Measurements from ENCODE around the gene ANKS3.

Gene ANKS3

DNA sequence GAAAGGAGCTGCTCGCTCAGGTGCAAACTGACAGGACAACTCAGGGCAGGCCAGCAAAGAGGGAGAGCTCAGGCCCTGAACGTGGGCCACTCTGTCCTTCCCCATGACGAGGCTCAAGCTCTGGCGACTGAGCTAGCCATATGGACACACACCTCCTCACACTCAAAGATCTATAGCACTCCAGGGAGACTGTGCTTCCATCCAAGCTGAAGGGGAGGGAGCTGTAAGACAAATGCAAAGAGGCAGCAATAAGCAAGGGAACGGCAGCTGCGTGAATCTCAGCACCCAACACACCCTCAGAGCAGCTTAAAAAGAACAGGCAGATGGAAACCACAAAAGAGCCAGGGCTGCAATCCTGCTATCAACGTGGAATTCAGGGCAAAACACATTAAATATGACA is 27.2 kb downstream of the ANKS3 start:
- peaks cover 63 to 94% (median 71%) of the 10 kb centered on the region in 11 experiments for H3K36me3 ChIP-seq

DNA sequence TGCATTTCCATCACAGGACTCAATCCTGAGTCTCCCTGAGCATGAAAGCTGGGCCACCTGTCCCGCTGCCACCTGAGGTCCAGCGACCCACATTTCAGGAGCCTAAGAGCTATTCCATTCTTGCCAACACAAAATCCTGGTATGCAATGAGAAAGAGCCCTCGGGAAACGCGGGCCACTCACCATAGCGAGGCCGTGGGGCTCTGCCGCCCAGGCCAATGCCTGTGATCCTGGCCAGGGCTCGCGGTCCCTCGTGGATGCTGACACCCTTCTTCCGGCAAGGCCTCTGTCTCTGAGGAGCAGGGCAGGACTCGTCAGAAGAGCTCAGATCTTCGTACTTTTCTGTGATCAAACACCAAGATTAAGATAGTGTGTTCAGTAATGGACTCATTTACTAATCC is 29.2 kb downstream of the ANKS3 start:
- Histone ChIP-seq H3K36me3 (peaks cover 69 to 94% (median 77%) of the 10 kb centered on the region in 11 experiments), H3K9me3 (replicated peaks in 1 of 11) (no peaks in the 10 kb centered on the region), H3K4me2 (no peak overlapping the region), H3K9ac (0 out of 22 replicates have a peak overlapping the region, but pooled peaks of 1 of the 11 experiments have one; percentile 34), H3K4me3 (no peak overlapping the region), H3K27ac (no peak overlapping the region), H3K27me3 (no peaks in the 10 kb centered on the region), H4K20me1 (peaks cover 0 to 13% (median 0%) of the 10 kb centered on the region in 11 experiments; a peak in 8 of 22 replicates), H3K4me1 (peaks cover 0 to 7% (median 0%) of the 10 kb centered on the region in 10 experiments; a peak in 3 of 20 replicates)
- no peak for TF ChIP-seq Cebpa-rat (IDR thresholded peaks at IDR 0.05)

More for the DNA sequence above, 27.2 kb downstream of the ANKS3 start:
- no peak overlapping the region for H3K4me3 ChIP-seq
- peaks cover 0 to 7% (median 0%) of the 10 kb centered on the region in 10 experiments; a peak in 3 of 20 replicates for H3K4me1 ChIP-seq
- TF ChIP-seq Cebpa-rat (IDR thresholded peaks at IDR 0.05): no peak
- no peak overlapping the region for H3K4me2 ChIP-seq
- 0 out of 22 replicates have a peak overlapping the region, but pooled peaks of 1 of the 11 experiments have one; percentile 13 for H3K9ac ChIP-seq
- H4K20me1 ChIP-seq: peaks cover 0 to 10% (median 0%) of the 10 kb centered on the region in 11 experiments; a peak in 4 of 22 replicates
- H3K27me3 ChIP-seq: no peaks in the 10 kb centered on the region
- H3K27ac ChIP-seq: no peak overlapping the region
- no peaks in the 10 kb centered on the region for H3K9me3 ChIP-seq (replicated peaks in 1 of 11)

DNA sequence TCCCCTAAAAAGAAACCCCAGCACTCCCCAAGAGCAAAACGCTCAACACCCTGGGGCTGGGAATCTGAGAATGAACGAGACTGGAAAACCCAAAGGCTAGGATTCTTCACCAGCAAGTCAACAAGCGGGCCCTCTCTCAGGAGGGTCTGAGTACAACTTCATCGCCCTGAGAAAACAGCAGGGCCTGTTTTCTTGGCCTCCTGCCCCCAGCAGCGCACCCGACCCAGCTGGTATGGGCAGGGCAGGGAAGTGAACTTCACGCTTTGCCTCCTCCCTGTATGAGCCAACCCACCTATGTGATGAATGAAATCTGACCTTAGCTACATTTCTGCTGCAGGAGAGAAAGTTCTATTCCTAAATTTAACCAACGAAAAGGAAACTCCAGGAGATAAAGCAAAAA is 29.6 kb downstream of the ANKS3 start:
- H3K36me3 ChIP-seq: peaks cover 69 to 94% (median 77%) of the 10 kb centered on the region in 11 experiments
- TF ChIP-seq Cebpa-rat (IDR thresholded peaks at IDR 0.05): no peak
- peaks cover 0 to 7% (median 0%) of the 10 kb centered on the region in 10 experiments; a peak in 3 of 20 replicates for H3K4me1 ChIP-seq
- no peak overlapping the region for H3K4me2 ChIP-seq
- no peak overlapping the region for H3K4me3 ChIP-seq
- H3K27me3 ChIP-seq: no peaks in the 10 kb centered on the region
- H3K9me3 ChIP-seq (replicated peaks in 1 of 11): no peaks in the 10 kb centered on the region
- no peak overlapping the region for H3K9ac ChIP-seq
- peaks cover 0 to 14% (median 0%) of the 10 kb centered on the region in 11 experiments; a peak in 8 of 22 replicates for H4K20me1 ChIP-seq
- no peak overlapping the region for H3K27ac ChIP-seq

DNA sequence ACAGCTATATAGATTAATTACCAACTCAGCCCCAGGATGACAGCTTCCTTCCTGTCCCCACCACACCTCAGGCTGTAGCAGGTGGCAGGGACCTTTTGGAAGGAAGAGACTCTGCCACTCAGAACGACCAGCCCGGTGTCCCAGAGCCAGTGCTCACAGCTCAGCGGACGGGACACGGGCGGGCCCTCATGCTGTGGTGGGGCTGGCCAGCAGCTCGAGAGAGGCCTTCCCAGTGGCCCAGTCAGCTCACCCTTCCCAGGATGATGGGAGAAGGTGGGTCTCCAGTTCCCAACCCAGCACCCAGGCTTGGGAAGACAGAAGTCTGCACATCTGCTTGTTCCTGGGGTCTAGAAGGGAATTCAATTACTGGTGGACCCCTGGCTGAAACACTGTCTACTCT is 30.2 kb downstream of the ANKS3 start:
- Histone ChIP-seq H3K4me1 (peaks cover 0 to 7% (median 0%) of the 10 kb centered on the region in 10 experiments; a peak in 3 of 20 replicates), H3K4me3 (no peak overlapping the region), H3K9ac (peak overlapping the region in 4 of 11 experiments; percentile 1 to 35 (median 23); a peak in 1 of 22 replicates), H3K9me3 (replicated peaks in 1 of 11) (no peaks in the 10 kb centered on the region), H3K36me3 (peaks cover 68 to 94% (median 81%) of the 10 kb centered on the region in 11 experiments), H3K27me3 (no peaks in the 10 kb centered on the region), H3K27ac (no peak overlapping the region), H4K20me1 (peaks cover 0 to 19% (median 0%) of the 10 kb centered on the region in 11 experiments; a peak in 8 of 22 replicates), H3K4me2 (no peak overlapping the region; a peak in 1 of 22 replicates)
- no peak for TF ChIP-seq Cebpa-rat (IDR thresholded peaks at IDR 0.05)

DNA sequence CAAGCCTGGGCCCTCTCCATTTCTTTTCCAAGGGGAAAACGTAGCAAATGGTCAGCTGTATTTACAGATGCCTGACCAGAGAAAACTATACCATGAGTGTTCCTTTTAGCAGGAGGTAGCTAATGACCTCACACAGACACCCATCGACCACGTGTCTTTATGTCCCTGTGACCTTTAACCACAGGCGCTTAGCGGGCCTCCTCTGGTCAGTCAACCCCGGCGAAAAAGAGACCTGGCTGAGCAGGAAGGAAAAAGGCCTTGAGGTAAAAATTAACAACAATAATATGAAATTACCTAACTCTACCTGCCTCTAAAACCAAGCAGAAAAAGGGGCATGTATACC is 31.6 kb downstream of the ANKS3 start:
- peak overlapping the region in 1 of 11 experiments; percentile 22; a peak in 2 of 22 replicates for H3K9ac ChIP-seq
- H3K27me3 ChIP-seq: no peaks in the 10 kb centered on the region
- peaks cover 0 to 7% (median 0%) of the 10 kb centered on the region in 10 experiments; a peak in 3 of 20 replicates for H3K4me1 ChIP-seq
- H3K36me3 ChIP-seq: peaks cover 69 to 100% (median 91%) of the 10 kb centered on the region in 11 experiments
- no peak overlapping the region for H3K4me2 ChIP-seq
- no peak overlapping the region for H3K27ac ChIP-seq
- peaks cover 0 to 29% (median 8%) of the 10 kb centered on the region in 11 experiments; a peak in 16 of 22 replicates for H4K20me1 ChIP-seq
- no peak for TF ChIP-seq Cebpa-rat (IDR thresholded peaks at IDR 0.05)
- H3K4me3 ChIP-seq: no peak overlapping the region
- no peaks in the 10 kb centered on the region for H3K9me3 ChIP-seq (replicated peaks in 1 of 11)

DNA sequence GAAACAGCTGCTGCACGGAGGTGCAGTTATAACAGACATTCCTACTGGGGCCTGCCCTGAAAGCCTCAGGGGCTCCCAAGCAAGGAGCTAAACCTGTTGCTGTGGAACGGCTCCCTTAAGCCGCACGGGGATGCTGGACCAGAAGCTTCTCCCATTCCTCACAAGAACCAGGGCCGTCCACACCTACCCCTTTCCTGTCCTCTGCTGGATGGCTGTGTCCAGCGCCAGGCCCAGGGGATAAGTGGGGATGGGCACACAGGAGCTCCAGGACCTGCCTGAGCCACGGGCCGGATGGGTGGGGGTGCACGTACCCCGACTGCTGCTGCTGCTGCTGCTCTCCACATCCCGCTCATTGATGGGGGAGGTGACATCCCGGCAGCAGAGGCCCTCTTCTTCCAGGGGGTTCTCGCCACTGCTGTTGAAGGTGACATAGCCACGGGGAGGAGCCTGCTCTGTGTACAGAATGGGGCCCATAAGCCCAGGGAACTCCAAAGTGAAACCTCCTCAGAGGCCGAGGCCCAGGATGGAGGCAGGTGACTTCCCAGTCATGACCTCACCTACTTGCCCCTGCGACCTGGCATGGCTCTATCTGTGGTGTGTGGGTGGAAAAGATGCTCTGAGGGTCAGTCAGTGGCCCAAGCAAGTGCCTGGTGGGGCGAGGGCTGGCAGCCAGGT is 32.1 kb downstream of the ANKS3 start:
- no peak overlapping the region; a peak in 2 of 22 replicates for H3K9ac ChIP-seq

DNA sequence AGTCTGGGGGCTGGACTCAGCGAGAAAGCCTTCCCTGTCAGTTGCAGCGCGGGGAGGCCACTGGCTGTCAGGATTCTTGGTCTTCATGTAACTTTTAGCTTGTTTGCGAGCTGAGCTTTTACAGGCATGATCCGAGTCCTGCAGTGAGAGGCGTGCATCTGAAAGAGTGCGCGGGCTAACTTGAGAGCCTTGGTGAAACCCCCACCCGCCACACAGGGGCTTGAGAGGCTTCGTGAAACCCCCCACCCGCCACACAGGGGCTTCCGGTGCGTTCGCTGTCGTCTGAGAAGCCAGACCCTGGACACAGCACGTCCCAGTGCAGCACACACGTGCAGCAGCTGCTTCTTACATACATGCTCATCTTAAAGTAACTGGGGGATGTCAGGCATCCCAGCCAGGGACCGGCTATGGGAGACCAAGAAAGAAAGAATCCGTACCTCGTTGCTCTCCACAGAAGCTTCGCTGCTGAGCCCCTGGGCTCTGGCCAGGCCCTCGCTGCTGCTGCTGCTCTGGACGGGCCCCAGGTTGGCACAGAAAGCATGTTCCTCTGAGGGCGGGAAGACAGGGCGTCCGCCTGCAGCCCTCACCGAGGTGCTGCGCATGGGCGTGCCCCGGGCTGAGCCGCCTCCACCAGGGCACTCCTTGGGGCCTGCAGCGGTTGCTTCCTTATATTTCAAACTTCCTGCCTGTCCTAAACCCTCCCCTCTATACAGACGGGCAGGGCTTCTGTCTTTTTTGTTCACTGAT is 32.9 kb downstream of the ANKS3 start:
- Histone ChIP-seq H3K9ac (peak overlapping the region in 2 of 11 experiments; percentile 13 to 32; a peak in 1 of 22 replicates), H3K27ac (no peak overlapping the region), H3K36me3 (peaks cover 69 to 100% (median 91%) of the 10 kb centered on the region in 11 experiments), H3K27me3 (no peaks in the 10 kb centered on the region), H3K9me3 (replicated peaks in 1 of 11) (no peaks in the 10 kb centered on the region), H4K20me1 (peaks cover 0 to 42% (median 21%) of the 10 kb centered on the region in 11 experiments; a peak in 18 of 22 replicates), H3K4me3 (no peak overlapping the region), H3K4me1 (peaks cover 0 to 11% (median 2%) of the 10 kb centered on the region in 10 experiments; a peak in 8 of 20 replicates), H3K4me2 (no peak overlapping the region)
- TF ChIP-seq Cebpa-rat (IDR thresholded peaks at IDR 0.05): no peak

More for the DNA sequence above, 32.1 kb downstream of the ANKS3 start:
- Histone ChIP-seq H3K27me3 (no peaks in the 10 kb centered on the region), H4K20me1 (peaks cover 0 to 35% (median 13%) of the 10 kb centered on the region in 11 experiments; a peak in 18 of 22 replicates), H3K4me3 (no peak overlapping the region), H3K4me2 (no peak overlapping the region), H3K36me3 (peaks cover 69 to 100% (median 91%) of the 10 kb centered on the region in 11 experiments), H3K9me3 (replicated peaks in 1 of 11) (no peaks in the 10 kb centered on the region), H3K27ac (no peak overlapping the region), H3K4me1 (peaks cover 0 to 7% (median 0%) of the 10 kb centered on the region in 10 experiments; a peak in 3 of 20 replicates)
- no peak for TF ChIP-seq Cebpa-rat (IDR thresholded peaks at IDR 0.05)

DNA sequence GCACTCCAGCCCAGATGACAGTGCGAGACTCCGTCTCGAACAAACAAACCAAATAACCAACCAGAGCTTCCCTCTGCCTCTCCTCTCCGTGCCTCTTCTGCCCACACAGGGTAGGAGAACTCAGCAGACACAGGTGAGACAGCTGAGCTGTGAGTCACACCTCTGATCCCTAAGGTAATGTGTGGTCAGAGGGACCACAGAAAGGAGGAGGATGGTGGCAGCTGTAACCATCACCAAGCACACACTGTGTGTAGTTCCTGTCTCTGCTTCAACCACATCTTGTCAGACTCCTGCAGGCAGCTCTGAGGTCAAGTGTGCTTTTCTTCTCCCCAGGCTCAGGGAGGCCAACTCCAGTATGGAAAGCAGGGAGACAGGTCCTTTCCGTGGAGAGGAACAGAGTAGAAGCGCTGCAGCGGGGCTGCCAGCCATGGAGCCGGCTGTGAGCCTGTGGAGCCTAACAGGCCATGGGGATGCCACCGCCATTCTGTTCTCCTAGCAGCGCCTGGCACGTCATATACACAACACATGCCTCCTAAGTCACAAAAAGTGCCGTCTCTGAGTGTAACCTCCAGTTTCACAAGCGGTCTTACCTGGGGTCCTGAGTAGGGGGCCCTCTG is 33.6 kb downstream of the ANKS3 start:
- TF ChIP-seq Cebpa-rat (IDR thresholded peaks at IDR 0.05): no peak
- H3K36me3 ChIP-seq: peaks cover 75 to 100% (median 95%) of the 10 kb centered on the region in 11 experiments
- no peak overlapping the region for H3K9ac ChIP-seq

More for the DNA sequence above, 33.6 kb downstream of the ANKS3 start:
- Histone ChIP-seq H3K4me2 (no peak overlapping the region), H3K4me1 (peaks cover 0 to 17% (median 7%) of the 10 kb centered on the region in 10 experiments; a peak in 15 of 20 replicates), H4K20me1 (peaks cover 0 to 49% (median 27%) of the 10 kb centered on the region in 11 experiments; a peak in 19 of 22 replicates), H3K27me3 (no peaks in the 10 kb centered on the region), H3K4me3 (no peak overlapping the region), H3K9me3 (replicated peaks in 1 of 11) (no peaks in the 10 kb centered on the region), H3K27ac (no peak overlapping the region)

All from BLaER1 treated with 17β-estradiol and CSF1 and Interleukin-3, amounts not matched to agents 10 nM and 100 nM (cell line).